ENCODE data around the gene RAB40B.

GRCh38 chr17:82709676-82710498 lies 11.4 kb upstream of the RAB40B start:
- TF ChIP-seq EZH2 (IDR thresholded peaks at IDR 0.05; ENCODE audit: borderline replicate concordance, insufficient read depth, low read depth, low read length, poor library complexity, severe bottlenecking): no peak
- TF ChIP-seq CTCF (IDR thresholded peaks at IDR 0.05): no peak

All from B cell (primary cell).